Measurements from ENCODE around the gene GPALPP1.

GRCh38 chr13:44961997-44962396 is 27.3 kb upstream of the GPALPP1 start:
- no peak for TF ChIP-seq POLR2A (IDR thresholded peaks at IDR 0.05)
- TF ChIP-seq CTCF (IDR thresholded peaks at IDR 0.05): no peak

Data from testis (tissue), 2 donors.